GM13976 (cell line): ENCODE results near the gene BARX1.

Source experiments
- DNase-seq: peaks from one replicate; pipeline ENCODE4 v3.0.0; 2012; ENCODE audit warnings: low spot score
- in situ Hi-C: fragments of 300-500 bp; cut with MboI; formaldehyde crosslinking; loops from one replicate; pipeline ENCODE4 v1.12.0; 2022; ENCODE audit warnings: low sequenced_read_pairs, mixed read lengths, inconsistent platforms; ENCODE audit not compliant: unreplicated experiment
- TF ChIP-seq, protein P1 (sequence below): IDR thresholded peaks from 2 replicates; pipeline ENCODE4 v1.5.1; 2012; ENCODE audit warnings: borderline replicate concordance, mild to moderate bottlenecking; ENCODE audit not compliant: insufficient read depth; ENCODE audit errors: extremely low read depth, missing control alignments, control extremely low read depth

Gene BARX1

GRCh38 chr9:93910598-93910997, 44.6 kb downstream of the BARX1 start:
- in situ Hi-C loops: no loop called here
- DNase-seq: no peak
- TF ChIP-seq, protein P1, sequence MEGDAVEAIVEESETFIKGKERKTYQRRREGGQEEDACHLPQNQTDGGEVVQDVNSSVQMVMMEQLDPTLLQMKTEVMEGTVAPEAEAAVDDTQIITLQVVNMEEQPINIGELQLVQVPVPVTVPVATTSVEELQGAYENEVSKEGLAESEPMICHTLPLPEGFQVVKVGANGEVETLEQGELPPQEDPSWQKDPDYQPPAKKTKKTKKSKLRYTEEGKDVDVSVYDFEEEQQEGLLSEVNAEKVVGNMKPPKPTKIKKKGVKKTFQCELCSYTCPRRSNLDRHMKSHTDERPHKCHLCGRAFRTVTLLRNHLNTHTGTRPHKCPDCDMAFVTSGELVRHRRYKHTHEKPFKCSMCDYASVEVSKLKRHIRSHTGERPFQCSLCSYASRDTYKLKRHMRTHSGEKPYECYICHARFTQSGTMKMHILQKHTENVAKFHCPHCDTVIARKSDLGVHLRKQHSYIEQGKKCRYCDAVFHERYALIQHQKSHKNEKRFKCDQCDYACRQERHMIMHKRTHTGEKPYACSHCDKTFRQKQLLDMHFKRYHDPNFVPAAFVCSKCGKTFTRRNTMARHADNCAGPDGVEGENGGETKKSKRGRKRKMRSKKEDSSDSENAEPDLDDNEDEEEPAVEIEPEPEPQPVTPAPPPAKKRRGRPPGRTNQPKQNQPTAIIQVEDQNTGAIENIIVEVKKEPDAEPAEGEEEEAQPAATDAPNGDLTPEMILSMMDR: no peak

GRCh38 chr9:93910196-93910595, 45.0 kb downstream of the BARX1 start:
- DNase-seq: no peak
- TF ChIP-seq, protein P1: no peak
- in situ Hi-C loops: no loop called here

DNA sequence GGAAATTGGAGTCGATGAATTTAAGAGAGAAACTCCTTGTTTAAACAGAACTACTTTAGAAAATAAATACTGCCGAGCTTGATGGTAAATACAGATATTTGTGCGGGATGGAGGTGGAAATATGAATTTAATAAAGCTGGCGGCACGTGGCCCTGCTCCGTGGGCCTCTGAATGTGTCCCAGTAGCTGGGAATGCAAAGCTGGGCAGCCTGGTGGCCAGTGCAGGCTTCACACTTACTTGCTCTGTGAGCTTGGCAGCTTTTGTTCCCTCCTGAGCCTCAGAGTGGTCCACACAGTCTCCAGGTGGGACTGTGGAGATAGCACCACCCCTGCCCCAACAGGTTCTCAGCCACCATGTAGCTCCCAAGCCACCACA, 45.9 kb downstream of the BARX1 start:
- DNase-seq: no peak
- TF ChIP-seq, protein P1: no peak
- in situ Hi-C loops: no loop called here

- DNase-seq: no peak
- in situ Hi-C loops: no loop called here
- TF ChIP-seq, protein P1: no peak
Measured at GRCh38 chr9:93908591-93909241, 46.4 kb downstream of the BARX1 start.

DNA sequence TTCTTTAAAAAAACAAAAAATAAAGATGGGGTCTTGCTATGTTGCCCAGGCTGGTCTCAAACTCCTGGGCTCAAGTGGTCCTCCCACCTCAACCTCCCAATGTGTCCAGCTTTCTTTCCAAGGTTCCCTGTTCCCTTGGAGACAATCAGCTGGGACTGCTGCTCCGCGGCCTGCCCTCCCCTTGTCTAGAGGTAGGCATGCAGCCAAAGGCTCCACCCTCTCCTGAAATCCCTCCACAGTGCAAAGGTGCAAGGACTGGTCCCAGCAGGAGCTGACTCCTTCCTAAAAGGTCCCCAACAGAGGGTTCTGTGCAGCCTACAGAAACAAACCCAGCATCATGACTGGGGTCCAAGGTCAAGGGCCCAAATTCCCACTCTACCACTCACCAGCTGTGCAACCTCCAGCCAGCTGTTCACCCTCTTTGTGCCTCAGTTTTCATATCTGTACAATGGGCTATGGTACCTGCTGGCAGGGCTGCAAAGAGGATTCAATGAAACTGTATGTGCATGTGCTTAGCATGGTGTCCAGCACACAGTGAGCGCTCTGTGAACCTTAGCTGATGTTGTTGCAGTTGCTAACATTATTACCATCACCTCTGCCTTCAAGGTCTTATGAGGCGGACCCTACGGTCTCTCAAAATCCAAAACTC, 47.5 kb downstream of the BARX1 start:
- TF ChIP-seq, protein P1: no peak
- in situ Hi-C loops: no loop called here
- no peak for DNase-seq

- TF ChIP-seq, protein P1: no peak
- in situ Hi-C loops: no loop called here
- DNase-seq: no peak
Measured at GRCh38 chr9:93906195-93906880, 48.8 kb downstream of the BARX1 start.
